ENCODE measurements around the gene NDUFV2. TPM values are rescaled to one million over a fixed set of nuclear protein-coding genes. Genes with fewer than 3 reads are reported as not detected.
A peak's percentile ranks its signal among the peaks of the same experiment; 100 is the strongest.

The NDUFV2 gene
- total and polyA plus RNA-seq, 2 donors (not counting 3 experiments of a cell fraction or from before 2014, with no cell fraction given), result 65.7 to 152 TPM

- ChIA-PET CTCF (interaction anchor here (1.0 to 3.8 kb wide), 3 partner anchors 9 to 55 kb away, joined by 3 to 16 read pairs (median 3); no protein-coding TSS in a partner anchor), POLR2A (no interaction called here)
- H3K79me2 ChIP-seq (ENCODE audit: control insufficient read depth, insufficient read depth, low read length), result no peaks in the 10 kb centered on the region
- no peak overlapping the region for H3K27ac ChIP-seq (ENCODE audit: insufficient read depth, low read depth, low read length)
- H3K4me1 ChIP-seq (ENCODE audit: control insufficient read depth, extremely low read depth, insufficient read depth, low read length), result no peaks in the 10 kb centered on the region
- no peak overlapping the region for H3K4me2 ChIP-seq (ENCODE audit: insufficient read depth, low read length)
- FAIRE-seq (peak; percentile 24), DNase-seq (ENCODE audit: low read depth, low spot score) (no peak)
- BruUV-seq (replicated peaks), result no TSS peak
- peak overlapping the region; percentile 18 for H2AFZ ChIP-seq (ENCODE audit: low read depth, low read length)
- no peak overlapping the region for H3K4me3 ChIP-seq (replicated peaks in 1 of 3; ENCODE audit: insufficient read depth in 1 of 3, low read depth in 1 of 3, low read length in 3 of 3)
- no peaks in the 10 kb centered on the region for H3K36me3 ChIP-seq (ENCODE audit: control insufficient read depth in 2 of 2, extremely low read depth in 1 of 2, insufficient read depth in 2 of 2, low read length in 2 of 2)
- H3K27me3 ChIP-seq (ENCODE audit: control insufficient read depth in 2 of 2, insufficient read depth in 2 of 2, low read length in 2 of 2), result no peaks in the 10 kb centered on the region
- intact Hi-C loops (cut with micrococcal nuclease), result loop anchor here (10.0 kb wide), 1 partner anchor 325 kb away; no protein-coding TSS in a partner anchor
- no peaks in the 10 kb centered on the region for H3K9me3 ChIP-seq (replicated peaks; ENCODE audit: control insufficient read depth, insufficient read depth, low read length)
- TF ChIP-seq CTCF (IDR thresholded peaks at IDR 0.05; ENCODE audit: extremely low read depth in 1 of 2, insufficient read depth in 1 of 2, low read depth in 1 of 2, low read length in 2 of 2) (no peak), MAX (IDR thresholded peaks at IDR 0.05; ENCODE audit: insufficient read depth, insufficient read length) (no peak), GATA2 (IDR thresholded peaks at IDR 0.05; ENCODE audit: insufficient read depth, insufficient read length, low read depth, low read length) (no peak), POLR2AphosphoS5 (IDR thresholded peaks at IDR 0.05; ENCODE audit: insufficient read depth, low read depth, low read length) (no peak), FOS (IDR thresholded peaks at IDR 0.05; ENCODE audit: borderline replicate concordance, insufficient read depth, low read length) (no peak), MYC (IDR thresholded peaks at IDR 0.05; ENCODE audit: low read depth, low read length) (no peak), EZH2 (IDR thresholded peaks at IDR 0.05; ENCODE audit: borderline replicate concordance, low read depth, low read length, severe bottlenecking) (no peak), POLR2A (IDR thresholded peaks at IDR 0.05; ENCODE audit: low read depth, low read length) (no peak), JUN (IDR thresholded peaks at IDR 0.05; ENCODE audit: borderline replicate concordance, insufficient read depth, insufficient read length, low read depth) (no peak)
- H3K9ac ChIP-seq (replicated peaks; ENCODE audit: extremely low read depth, insufficient read depth, low read length), result no peak overlapping the region
- dilution Hi-C loops (cut with MboI; ENCODE audit: extremely low pct_ligation_motif_present, low sequenced_read_pairs), result no loop called here
- H3K9me1 ChIP-seq (replicated peaks; ENCODE audit: control insufficient read depth, extremely low read depth, insufficient read depth, low read length), result no peaks in the 10 kb centered on the region
- no peaks in the 10 kb centered on the region for H4K20me1 ChIP-seq (replicated peaks; ENCODE audit: control insufficient read depth, extremely low read depth, insufficient read depth, low read length)
Observed at GRCh38 chr18:9079818-9080528, 22.5 kb upstream of the NDUFV2 start.

All from endothelial cell of umbilical vein (primary cell).